Measurements from ENCODE around the gene TFF3. TPM values are rescaled to one million over a fixed set of nuclear protein-coding genes. Genes with fewer than 3 reads are reported as not detected.
A peak's percentile ranks its signal among the peaks of the same experiment; 100 is the strongest.

Gene TFF3
- total and polyA plus RNA-seq, 10 of the 15 experiments (the other 5 are each of a cell fraction or from before 2014, with no cell fraction given) = not detected

- ChIA-PET POLR2A (interaction anchor here (0.5 kb wide), 1 partner anchor 1647 kb away, joined by 5 read pairs; no protein-coding TSS in a partner anchor), CTCF (interaction anchor here (0.9 to 1.4 kb wide), 5 partner anchors 12 to 32 kb away, joined by 3 read pairs; no protein-coding TSS in a partner anchor), RAD21 (ENCODE audit: unreplicated experiment) (interaction anchor here (0.5 to 1.2 kb wide), 3 partner anchors 32 to 53 kb away, joined by 3 to 4 read pairs (median 3); no protein-coding TSS in a partner anchor), SMC1A (ENCODE audit: uncharacterized antibody, unreplicated experiment) (interaction anchor here (1.2 to 1.3 kb wide), 2 partner anchors 32 to 146 kb away, joined by 3 to 5 read pairs; no protein-coding TSS in a partner anchor)
- Histone ChIP-seq H3K79me2 (ENCODE audit: control insufficient read depth, insufficient read depth, low read length) (no peaks in the 10 kb centered on the region), H3K9me3 (replicated peaks; ENCODE audit: control insufficient read depth, insufficient read depth, low read length) (no peaks in the 10 kb centered on the region; the same call in 2 of the 3 replicates), H3K36me3 (ENCODE audit: control insufficient read depth in 2 of 2, insufficient read depth in 2 of 2, low read length in 1 of 2) (no peaks in the 10 kb centered on the region), H3K4me3 (no peak overlapping the region), H3K4me1 (ENCODE audit: control insufficient read depth, insufficient read depth, low read length) (peaks cover 19% of the 10 kb centered on the region), H3K9ac (ENCODE audit: control insufficient read depth, insufficient read depth, low read length) (no peak overlapping the region), H3K27ac (ENCODE audit: control insufficient read depth, insufficient read depth) (no peak overlapping the region), H4K20me1 (ENCODE audit: control insufficient read depth, insufficient read depth) (no peaks in the 10 kb centered on the region), H2AFZ (ENCODE audit: control insufficient read depth, low read depth, low read length) (no peak overlapping the region), H3K4me2 (ENCODE audit: control insufficient read depth, insufficient read depth) (no peak overlapping the region), H3K27me3 (replicated peaks in 1 of 2; ENCODE audit: control insufficient read depth in 2 of 2, insufficient read depth in 2 of 2, low read length in 1 of 2) (no peaks in the 10 kb centered on the region)
- TF ChIP-seq RBBP5 (conservative IDR thresholded peaks at IDR 0.05) (no peak), MYC (IDR thresholded peaks at IDR 0.05; ENCODE audit: insufficient read depth, insufficient read length, insufficient replicate concordance, low read length, severe bottlenecking) (no peak), MLLT1 (IDR thresholded peaks at IDR 0.05) (peak; percentile 54; the same call in 1 of the 2 replicates)
- FAIRE-seq = no peak
- 93% methylated on average over 31 of the region's 35 CpGs for WGBS (ENCODE audit: insufficient coverage, insufficient replicate concordance, low lambda C conversion rate, missing lambda C conversion rate)
- DNase-seq (ENCODE audit: low read depth, low spot score) = no peak
- intact Hi-C loops (cut with micrococcal nuclease; ENCODE audit: unreplicated experiment) (no loop called here), in situ Hi-C loops (cut with MboI) (no loop called here)
- no peak for ATAC-seq
- no TSS peak for BruUV-seq (replicated peaks)
Observed at GRCh38 chr21:42291003-42291750, 24.0 kb downstream of the TFF3 start.

All from GM12878 (cell line).